K562 (cell line): ENCODE data around the gene TRUB2. TPM values are rescaled to one million over a fixed set of nuclear protein-coding genes. Genes with fewer than 3 reads are reported as not detected.

Experiments
- ATAC-seq: fragments of 200-7000 bp; cut with Tn5 transposase; 3 replicates; pipeline ENCODE4 v1.9.1; 2020; ENCODE audit warnings: moderate library complexity
- BruUV-seq: library from RNA; stranded (reverse); fragments of 400-500 nt; replicated peaks from 2 replicates; lab custom pipeline; 2021; lab: Mats Ljungman, UMichigan
- CTCF ChIA-PET: fragments of 300-600 bp; formaldehyde crosslinking; extraction: SDS; loops from one replicate; lab custom pipeline; 2021; ENCODE audit warnings: low intra/inter-chr PET ratio; lab: Yijun Ruan, JAX
- POLR2A ChIA-PET: fragments of 300-600, 350-650 bp; sonication (Branson Sonifier 250); formaldehyde crosslinking; extraction: SDS; loops from one replicate; lab custom pipeline; 2021; ENCODE audit warnings: antibody characterized with exemption, inconsistent platforms; lab: Yijun Ruan, JAX
- DNase-seq, 4 experiments: peaks; one replicate each; pipeline versions ENCODE4 v3.0.0 to v3.0.0-alpha.2; 2011 to 2018; ENCODE audit warnings: low spot score in 3 of 4, mixed read lengths in 3 of 4; ENCODE audit errors: extremely low read depth in 1 of 4
- FAIRE-seq: peaks from 2 replicates; lab custom pipeline; 2011; peaks lifted over from hg19 to GRCh38; lab: Jason Lieb, UNC
- H2AFZ ChIP-seq: 2 replicates; pipeline ENCODE4 v1.6.0; 2011; ENCODE audit warnings: low read depth, low read length, control low read depth, inconsistent platforms
- H3K27ac ChIP-seq: fragments of 200-600 bp; 3 replicates; pipeline ENCODE4 v1.8.0; 2011; ENCODE audit warnings: low read depth, mild to moderate bottlenecking, control low read depth, inconsistent platforms, low read length, moderate library complexity, mixed read lengths; ENCODE audit errors: extremely low read depth
- H3K27me3 ChIP-seq, 2 experiments: fragments of 300-600 bp in 1 of 2; 2 replicates in 1 of 2; 3 replicates in 1 of 2; pipeline versions ENCODE4 v1.6.0 to v1.8.0; 2011; ENCODE audit warnings: inconsistent platforms in 2 of 2, low read length in 2 of 2, mild to moderate bottlenecking in 1 of 2, mixed read lengths in 1 of 2, moderate library complexity in 1 of 2; ENCODE audit not compliant: control insufficient read depth in 2 of 2, insufficient read depth in 2 of 2
- H3K36me3 ChIP-seq: fragments of 300-600 bp; 3 replicates; pipeline ENCODE4 v1.8.0; 2011; ENCODE audit warnings: mild to moderate bottlenecking, low read length, inconsistent platforms; ENCODE audit not compliant: control insufficient read depth, insufficient read depth
- H3K4me1 ChIP-seq, 2 experiments: fragments of 200-600 bp in 1 of 2; replicated peaks in 1 of 2; 2 replicates in 1 of 2; 3 replicates in 1 of 2; pipeline versions ENCODE4 v1.5.1 to v1.8.0; 2011; ENCODE audit warnings: inconsistent platforms in 2 of 2, low read length in 2 of 2, mild to moderate bottlenecking in 1 of 2, mixed read lengths in 1 of 2, moderate library complexity in 1 of 2; ENCODE audit not compliant: control insufficient read depth in 2 of 2, insufficient read depth in 2 of 2
- H3K4me2 ChIP-seq: 2 replicates; pipeline ENCODE4 v1.6.1; 2011; ENCODE audit warnings: low read length, control low read depth, inconsistent platforms, mixed read lengths; ENCODE audit not compliant: insufficient read depth
- H3K4me3 ChIP-seq: fragments of 200-600 bp; sonication (generic), shearing (Covaris generic); 2 replicates; pipeline ENCODE4 v1.5.1; 2016; ENCODE audit warnings: control low read depth, inconsistent platforms
- H3K79me2 ChIP-seq: fragments of 200-600 bp; 3 replicates; pipeline ENCODE4 v1.8.0; 2011; ENCODE audit warnings: low read length, inconsistent platforms; ENCODE audit not compliant: control insufficient read depth, insufficient read depth
- H3K9ac ChIP-seq, 2 experiments: 2 replicates each; pipeline versions ENCODE4 v1.6.0 to v1.6.1; 2011; ENCODE audit warnings: low read depth in 2 of 2, low read length in 2 of 2, control low read depth in 1 of 2, inconsistent platforms in 1 of 2, mild to moderate bottlenecking in 1 of 2, mixed read lengths in 1 of 2; ENCODE audit not compliant: insufficient read depth in 1 of 2
- H3K9me1 ChIP-seq: one replicate; pipeline ENCODE4 v1.6.0; 2011; ENCODE audit warnings: inconsistent platforms, mild to moderate bottlenecking, low read length, moderate library complexity; ENCODE audit not compliant: control insufficient read depth, insufficient read depth
- H3K9me3 ChIP-seq: replicated peaks from 2 replicates; pipeline ENCODE4 v1.5.1; 2011; ENCODE audit warnings: low read depth, low read length, inconsistent platforms; ENCODE audit not compliant: control insufficient read depth, insufficient read depth
- H4K20me1 ChIP-seq: replicated peaks from 2 replicates; pipeline ENCODE4 v1.6.1; 2011; ENCODE audit warnings: low read length, inconsistent platforms, mixed read lengths; ENCODE audit not compliant: control insufficient read depth, insufficient read depth
- CHD1 ChIP-seq: fragments of 200-600 bp; sonication (generic); IDR thresholded peaks from one replicate; pipeline ENCODE4 v1.6.1; 2012; ENCODE audit warnings: mild to moderate bottlenecking, moderate library complexity, low read length, inconsistent platforms
- CHD4 ChIP-seq: fragments of 200-600 bp; sonication (generic); IDR thresholded peaks from 3 replicates; pipeline ENCODE4 v1.6.1; 2012; ENCODE audit warnings: low read depth, mild to moderate bottlenecking, mixed read lengths, low read length, inconsistent platforms; ENCODE audit not compliant: insufficient read depth, insufficient replicate concordance, poor library complexity, severe bottlenecking
- E2F3 ChIP-seq: fragments of 250-450 bp; sonication (Bioruptor Pico); IDR thresholded peaks from 2 replicates; pipeline ENCODE4 v1.4.0; 2020; ENCODE audit warnings: mild to moderate bottlenecking
- HES1 ChIP-seq: fragments of 450-650 bp; IDR thresholded peaks from 2 replicates; pipeline ENCODE4 v1.6.1; 2016; ENCODE audit warnings: low read depth, mild to moderate bottlenecking, moderate library complexity
- MTA3 ChIP-seq: fragments of 450-650 bp; formaldehyde crosslinking; IDR thresholded peaks from 2 replicates; pipeline ENCODE4 v1.6.1; 2017; ENCODE audit warnings: mild to moderate bottlenecking, borderline replicate concordance
- PHF21A ChIP-seq: fragments of 450-650 bp; IDR thresholded peaks from 2 replicates; pipeline ENCODE4 v1.6.1; 2017; ENCODE audit warnings: low read depth, borderline replicate concordance
- PPARD ChIP-seq: fragments of 250-450 bp; sonication (Bioruptor Pico); IDR thresholded peaks from 2 replicates; pipeline ENCODE4 v1.8.0; 2022; ENCODE audit warnings: inconsistent platforms, mild to moderate bottlenecking, moderate library complexity
- RBM25 ChIP-seq: fragments of 200-400 bp; formaldehyde crosslinking; IDR thresholded peaks from 2 replicates; pipeline ENCODE4 v1.6.1; 2018; ENCODE audit warnings: low read length, low read depth, moderate library complexity; ENCODE audit not compliant: severe bottlenecking
- TSC22D4 ChIP-seq: fragments of 450-650 bp; IDR thresholded peaks from 2 replicates; pipeline ENCODE4 v1.6.1; 2016; ENCODE audit warnings: missing genetic modification characterization, missing biosample characterization, control low read depth
- TSHZ1 ChIP-seq: fragments of 250-450 bp; sonication (Bioruptor Pico); IDR thresholded peaks from 2 replicates; pipeline ENCODE4 v1.4.0; 2020; ENCODE audit warnings: mild to moderate bottlenecking, moderate library complexity
- ZBTB17 ChIP-seq: fragments of 450-650 bp; formaldehyde crosslinking; IDR thresholded peaks from 2 replicates; pipeline ENCODE4 v1.4.0; 2020; ENCODE audit warnings: mild to moderate bottlenecking
- ZNF695 ChIP-seq: fragments of 450-650 bp; formaldehyde crosslinking; IDR thresholded peaks from 2 replicates; pipeline ENCODE4 v1.4.0; 2020; ENCODE audit warnings: mild to moderate bottlenecking, moderate library complexity
- ZZZ3 ChIP-seq: fragments of 450-650 bp; IDR thresholded peaks from 2 replicates; pipeline ENCODE4 v1.6.1; 2016; ENCODE audit warnings: antibody characterized with exemption, mild to moderate bottlenecking, moderate library complexity
- WGBS: fragments of 100-300 bp; shearing (Covaris generic); methylation state at CpG from one replicate; pipeline ENCODE4 v1.1.6; 2016; ENCODE audit warnings: low coverage, mixed read lengths; ENCODE audit not compliant: insufficient coverage; ENCODE audit errors: missing lambda C conversion rate; 5-methylcytosine and 5-hydroxymethylcytosine counted together
- in situ Hi-C: fragments of 300-500 bp; cut with MboI; formaldehyde crosslinking; loops from 4 replicates; pipeline ENCODE4 v1.15.0; 2018; ENCODE audit warnings: inconsistent platforms, mixed read lengths
- intact Hi-C: fragments of 100-400 bp; cut with micrococcal nuclease; formaldehyde crosslinking; loops from 2 replicates; pipeline ENCODE4 v1.14.2; 2022
- polyA plus RNA-seq, 8 experiments: library from polyadenylated mRNA; depleted of rRNA in 4 of 8; stranded (reverse) in 5 of 8; unstranded in 3 of 8; fragments of >200 nt; fragmentation: Nextera tagmentation in 2 of 8; fragmentation: Illumina TruSeq in 1 of 8; extraction: Ambion mirVana in 2 of 8; extraction: Trizol in 1 of 8; gene quantifications; 2 replicates each; pipeline versions ENCODE4 v1.2.1 to v1.2.3, GENCODE V29; 2011 to 2014; ENCODE audit warnings: inconsistent platforms in 1 of 8, missing spikeins in 1 of 8
- total RNA-seq, 7 experiments: library from RNA; depleted of rRNA in 6 of 7; stranded (reverse); fragments of >200 nt in 6 of 7; fragmentation: Illumina TruSeq in 2 of 7; extraction: Trizol in 2 of 7; gene quantifications; 2 replicates each; pipeline versions ENCODE4 v1.2.1 to v1.2.3, GENCODE V29; 2011 to 2021; ENCODE audit warnings: low replicate concordance in 1 of 7
- TF ChIP-seq, protein P1 (sequence below): sonication (generic); formaldehyde crosslinking; IDR thresholded peaks from 2 replicates; pipeline ENCODE4 v1.8.0; 2022; ENCODE audit warnings: missing genetic modification reagents, mild to moderate bottlenecking, moderate library complexity, borderline replicate concordance

The TRUB2 gene
- total and polyA plus RNA-seq, 9 of the 15 experiments (the other 6 are each of a cell fraction or from before 2014, with no cell fraction given): 9.3 to 110 (median 63.0) TPM

- TF ChIP-seq CHD1 (peak; percentile 82), CHD4 (peak; percentile 55), ZZZ3 (no peak), MTA3 (no peak), RBM25 (peak; percentile 34), PHF21A (no peak)
- TF ChIP-seq, protein P1, sequence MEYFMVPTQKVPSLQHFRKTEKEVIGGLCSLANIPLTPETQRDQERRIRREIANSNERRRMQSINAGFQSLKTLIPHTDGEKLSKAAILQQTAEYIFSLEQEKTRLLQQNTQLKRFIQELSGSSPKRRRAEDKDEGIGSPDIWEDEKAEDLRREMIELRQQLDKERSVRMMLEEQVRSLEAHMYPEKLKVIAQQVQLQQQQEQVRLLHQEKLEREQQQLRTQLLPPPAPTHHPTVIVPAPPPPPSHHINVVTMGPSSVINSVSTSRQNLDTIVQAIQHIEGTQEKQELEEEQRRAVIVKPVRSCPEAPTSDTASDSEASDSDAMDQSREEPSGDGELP: no peak
Measured at GRCh38 chr9:128323212-128323730, 1.0 kb upstream of the TRUB2 start (continued).

DNA sequence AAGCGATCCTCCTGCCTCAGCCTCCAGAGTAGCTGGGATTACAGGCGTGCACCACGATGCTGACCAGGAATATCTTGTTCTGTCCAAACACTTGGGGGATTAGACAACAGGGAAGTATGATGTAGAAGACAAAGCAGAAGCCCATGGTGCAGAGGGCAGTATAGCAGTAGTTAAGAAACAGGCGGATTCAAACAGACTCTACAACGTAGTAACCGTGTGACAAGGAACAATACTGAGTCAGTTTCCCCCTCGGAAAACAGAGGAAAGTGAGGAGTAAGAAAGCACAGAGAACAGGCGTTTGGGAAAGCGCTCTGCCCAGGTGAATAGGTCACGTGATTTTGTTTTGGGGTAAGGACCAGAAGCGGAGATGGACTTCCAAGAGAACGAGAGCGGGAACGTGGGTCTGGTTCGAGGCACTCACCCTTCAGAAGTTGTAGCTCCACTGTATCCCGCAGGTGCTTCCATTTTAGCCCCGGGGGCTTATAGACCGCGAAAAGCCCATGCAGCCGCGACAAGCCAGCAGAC, 306 bp downstream of the TRUB2 start:
- no peaks in the 10 kb centered on the region for H3K27me3 ChIP-seq
- peak overlapping the region; percentile 97 for H3K4me2 ChIP-seq
- intact Hi-C loops (loop anchor here (1.0 kb wide), 3 partner anchors 16 to 46 kb away; partner anchors contain the start of genes GOLGA2 and SWI5), in situ Hi-C loops (loop anchor here (5.0 to 10.0 kb wide), 2 partner anchors 1350 to 1563 kb away; no protein-coding TSS in a partner anchor)
- under 1% methylated on average over 21 of the region's 21 CpGs for WGBS
- H3K9me1 ChIP-seq: no peaks in the 10 kb centered on the region
- H3K9ac ChIP-seq: peak overlapping the region; percentile 92 to 93
- H4K20me1 ChIP-seq: no peaks in the 10 kb centered on the region
- H3K79me2 ChIP-seq: peaks cover 49% of the 10 kb centered on the region
- H3K9me3 ChIP-seq: no peaks in the 10 kb centered on the region
- ChIA-PET POLR2A (interaction anchor here (0.6 to 4.0 kb wide), 9 partner anchors 11 to 1361 kb away, joined by 3 to 35 read pairs (median 5); no protein-coding TSS in a partner anchor), CTCF (no interaction called here)
- peak overlapping the region; percentile 99 for H2AFZ ChIP-seq
- H3K4me3 ChIP-seq: peak overlapping the region; percentile 67
- ATAC-seq: peak; percentile 23
- TSS peak; percentile 81 for BruUV-seq
- H3K27ac ChIP-seq: peak overlapping the region; percentile 94
- peaks cover 8 to 19% of the 10 kb centered on the region in 2 experiments for H3K4me1 ChIP-seq
- no peak for DNase-seq
- FAIRE-seq: no peak
- peaks cover 66% of the 10 kb centered on the region for H3K36me3 ChIP-seq
- TF ChIP-seq TSC22D4 (tag): peak; percentile 87; the same call in 1 of the 2 replicates
- TF ChIP-seq TSHZ1: 0 out of 2 replicates have a peak, but pooled peaks have one; percentile 43
- 0 out of 2 replicates have a peak, but pooled peaks have one; percentile 68 for TF ChIP-seq E2F3 (CRISPR knock-in tag)
- TF ChIP-seq ZBTB17 (CRISPR knock-in tag): peak; percentile 21; the same call in 1 of the 2 replicates
- TF ChIP-seq ZNF695: 0 out of 2 replicates have a peak, but pooled peaks have one; percentile 73
- TF ChIP-seq PPARD (CRISPR knock-in tag): no peak
- no peak for TF ChIP-seq HES1
